Endothelial cell of umbilical vein (primary cell): Measurements from ENCODE around the gene SPTBN5. TPM values are rescaled to one million over a fixed set of nuclear protein-coding genes. Genes with fewer than 3 reads are reported as not detected.

Experiments used
- BruUV-seq: library from RNA; stranded (reverse); fragments of 400-500 nt; replicated peaks from 2 replicates; lab custom pipeline; 2021; lab: Mats Ljungman, UMichigan
- CTCF ChIA-PET: fragments of 300-600, 350-600 bp; sonication (Branson Sonifier 250); formaldehyde crosslinking; loops from one replicate; lab custom pipeline; 2021; ENCODE audit warnings: antibody characterized with exemption, inconsistent platforms; lab: Charles Lee
- POLR2A ChIA-PET: fragments of 300-600, 350-600 bp; sonication (Branson Sonifier 250); formaldehyde crosslinking; loops from one replicate; lab custom pipeline; 2021; ENCODE audit warnings: antibody characterized with exemption, inconsistent platforms; lab: Charles Lee
- DNase-seq: peaks from one replicate; pipeline ENCODE4 v3.0.0-alpha.2; 2011; ENCODE audit warnings: low read depth, low spot score
- FAIRE-seq: peaks from 2 replicates; lab custom pipeline; 2011; peaks lifted over from hg19 to GRCh38; lab: Jason Lieb, UNC
- H2AFZ ChIP-seq: 2 replicates; pipeline ENCODE4 v1.6.0; 2012; ENCODE audit warnings: low read depth, low read length, control low read depth, inconsistent platforms
- H3K27ac ChIP-seq: 2 replicates; pipeline ENCODE4 v1.5.1; 2011; ENCODE audit warnings: low read depth, mild to moderate bottlenecking, control low read depth, low read length, moderate library complexity; ENCODE audit not compliant: insufficient read depth
- H3K27me3 ChIP-seq, 2 experiments: 2 replicates each; pipeline versions ENCODE4 v1.6.0 to v1.6.1; 2011; ENCODE audit warnings: low read length in 2 of 2, mixed read lengths in 1 of 2; ENCODE audit not compliant: control insufficient read depth in 2 of 2, insufficient read depth in 2 of 2
- H3K36me3 ChIP-seq, 2 experiments: 2 replicates in 1 of 2; 3 replicates in 1 of 2; pipeline ENCODE4 v1.5.1; 2011; ENCODE audit warnings: low read length in 2 of 2, mild to moderate bottlenecking in 1 of 2, moderate library complexity in 1 of 2; ENCODE audit not compliant: control insufficient read depth in 2 of 2, insufficient read depth in 2 of 2; ENCODE audit errors: extremely low read depth in 1 of 2
- H3K4me1 ChIP-seq: 3 replicates; pipeline ENCODE4 v1.5.1; 2011; ENCODE audit warnings: mild to moderate bottlenecking, low read length; ENCODE audit not compliant: control insufficient read depth, insufficient read depth; ENCODE audit errors: extremely low read depth
- H3K4me2 ChIP-seq: 2 replicates; pipeline ENCODE4 v1.6.1; 2011; ENCODE audit warnings: low read length, control low read depth, mixed read lengths; ENCODE audit not compliant: insufficient read depth
- H3K4me3 ChIP-seq, 3 experiments: fragments of 200-600 bp in 1 of 3; sonication (generic), shearing (Covaris generic) in 1 of 3; replicated peaks in 1 of 3; 2 replicates each; pipeline ENCODE4 v1.5.1; 2011 to 2016; ENCODE audit warnings: control low read depth in 3 of 3, low read length in 3 of 3, mild to moderate bottlenecking in 2 of 3, inconsistent platforms in 1 of 3, low read depth in 1 of 3, moderate library complexity in 1 of 3; ENCODE audit not compliant: insufficient read depth in 1 of 3
- H3K79me2 ChIP-seq: 2 replicates; pipeline ENCODE4 v1.6.0; 2012; ENCODE audit warnings: low read length, inconsistent platforms; ENCODE audit not compliant: control insufficient read depth, insufficient read depth
- H3K9ac ChIP-seq: replicated peaks from 2 replicates; pipeline ENCODE3; 2011; ENCODE audit warnings: low read length, control low read depth; ENCODE audit not compliant: insufficient read depth; ENCODE audit errors: extremely low read depth
- H3K9me1 ChIP-seq: replicated peaks from 3 replicates; pipeline ENCODE4 v1.6.0; 2011; ENCODE audit warnings: mild to moderate bottlenecking, low read length; ENCODE audit not compliant: control insufficient read depth, insufficient read depth; ENCODE audit errors: extremely low read depth
- H3K9me3 ChIP-seq: replicated peaks from 2 replicates; pipeline ENCODE4 v1.5.1; 2012; ENCODE audit warnings: low read length, inconsistent platforms; ENCODE audit not compliant: control insufficient read depth, insufficient read depth
- H4K20me1 ChIP-seq: replicated peaks from 2 replicates; pipeline ENCODE3; 2011; ENCODE audit warnings: mild to moderate bottlenecking, low read length; ENCODE audit not compliant: control insufficient read depth, insufficient read depth; ENCODE audit errors: extremely low read depth
- CTCF ChIP-seq, 2 donors: IDR thresholded peaks; 1 replicate in 1 of 2; 2 replicates in 1 of 2; pipeline ENCODE4 v1.5.1; 2011; ENCODE audit warnings: low read length in 2 of 2, mild to moderate bottlenecking in 2 of 2, moderate library complexity in 2 of 2, control low read depth in 1 of 2, inconsistent platforms in 1 of 2, low read depth in 1 of 2; ENCODE audit not compliant: insufficient read depth in 1 of 2; ENCODE audit errors: extremely low read depth in 1 of 2
- EZH2 ChIP-seq: IDR thresholded peaks from 2 replicates; pipeline ENCODE4 v1.6.1; 2012; ENCODE audit warnings: borderline replicate concordance, low read depth, mild to moderate bottlenecking, moderate library complexity, low read length, inconsistent platforms; ENCODE audit not compliant: severe bottlenecking
- FOS ChIP-seq: IDR thresholded peaks from 2 replicates; pipeline ENCODE4 v1.6.1; 2011; ENCODE audit warnings: mild to moderate bottlenecking, low read length, moderate library complexity, borderline replicate concordance; ENCODE audit not compliant: insufficient read depth
- GATA2 ChIP-seq: IDR thresholded peaks from 2 replicates; pipeline ENCODE4 v1.7.0; 2011; ENCODE audit warnings: low read depth, mild to moderate bottlenecking, moderate library complexity, mixed read lengths, low read length; ENCODE audit not compliant: insufficient read length, insufficient read depth
- JUN ChIP-seq: IDR thresholded peaks from 2 replicates; pipeline ENCODE4 v1.6.1; 2011; ENCODE audit warnings: borderline replicate concordance, low read depth; ENCODE audit not compliant: insufficient read length, insufficient read depth
- MAX ChIP-seq: IDR thresholded peaks from 2 replicates; pipeline ENCODE4 v1.6.1; 2011; ENCODE audit not compliant: insufficient read depth, insufficient read length
- MYC ChIP-seq: IDR thresholded peaks from one replicate; pipeline ENCODE4 v1.6.1; 2011; ENCODE audit warnings: mild to moderate bottlenecking, low read depth, low read length
- POLR2A ChIP-seq: IDR thresholded peaks from 2 replicates; pipeline ENCODE4 v1.6.1; 2012; ENCODE audit warnings: low read depth, mild to moderate bottlenecking, control low read depth, low read length
- POLR2AphosphoS5 ChIP-seq: IDR thresholded peaks from 2 replicates; pipeline ENCODE4 v1.6.1; 2012; ENCODE audit warnings: low read depth, mild to moderate bottlenecking, control low read depth, low read length, moderate library complexity; ENCODE audit not compliant: insufficient read depth
- dilution Hi-C: fragments of 300-500 bp; cut with MboI; formaldehyde crosslinking; loops from one replicate; pipeline ENCODE4 v1.15.0; 2019; ENCODE audit warnings: low sequenced_read_pairs; ENCODE audit not compliant: extremely low pct_ligation_motif_present
- intact Hi-C: fragments of 100-400 bp; cut with micrococcal nuclease; formaldehyde crosslinking; loops from one replicate; pipeline ENCODE4 v1.10.0; 2022
- polyA plus RNA-seq, 4 experiments: library from polyadenylated mRNA; depleted of rRNA in 3 of 4; stranded (reverse) in 3 of 4; unstranded in 1 of 4; fragments of >200 nt; gene quantifications; 2 replicates each; pipeline versions ENCODE4 v1.2.1 to v1.2.3, GENCODE V29; 2011 to 2012; ENCODE audit warnings: missing spikeins in 1 of 4
- total RNA-seq: library from RNA; stranded (reverse); gene quantifications from 2 replicates; pipeline ENCODE4 v1.2.3, GENCODE V29; 2021

SPTBN5 gene
- total and polyA plus RNA-seq, 2 donors (not counting 3 experiments of a cell fraction or from before 2014, with no cell fraction given): 12.0 to 19.0 TPM

GRCh38 chr15:41883484-41883825, 10.4 kb downstream of the SPTBN5 start:
- H3K36me3 ChIP-seq: peaks cover 5 to 36% of the 10 kb centered on the region in 2 experiments
- no TSS peak for BruUV-seq
- H3K4me3 ChIP-seq: no peak overlapping the region
- no peak overlapping the region for H3K4me2 ChIP-seq
- H3K4me1 ChIP-seq: no peaks in the 10 kb centered on the region
- no peaks in the 10 kb centered on the region for H3K27me3 ChIP-seq
- dilution Hi-C loops (no loop called here), intact Hi-C loops (no loop called here)
- POLR2A ChIA-PET: no interaction called here
- no peak overlapping the region for H2AFZ ChIP-seq
- no peaks in the 10 kb centered on the region for H3K79me2 ChIP-seq
- DNase-seq (no peak), FAIRE-seq (no peak)
- no peak overlapping the region for H3K27ac ChIP-seq
- no peak for TF ChIP-seq GATA2
- no peak for TF ChIP-seq POLR2A
- TF ChIP-seq FOS: no peak
- TF ChIP-seq JUN: no peak
- TF ChIP-seq MYC: no peak
- TF ChIP-seq POLR2AphosphoS5: no peak
- no peak for TF ChIP-seq EZH2
- TF ChIP-seq MAX: no peak
- TF ChIP-seq CTCF (IDR thresholded peaks at IDR 0.05; ENCODE audit: extremely low read depth in 1 of 2, insufficient read depth in 1 of 2, low read depth in 1 of 2, low read length in 2 of 2): no peak
- no peaks in the 10 kb centered on the region for H3K9me1 ChIP-seq
- H3K9ac ChIP-seq: no peak overlapping the region
- H3K9me3 ChIP-seq: no peaks in the 10 kb centered on the region
- H4K20me1 ChIP-seq: no peaks in the 10 kb centered on the region
- CTCF ChIA-PET: no interaction called here
